GM10248 (cell line): ENCODE results near the gene THAP4.

Experiments used
- CTCF ChIA-PET: fragments of 300-600 bp; sonication (Branson Sonifier 250); formaldehyde crosslinking; extraction: SDS; loops from one replicate; lab custom pipeline; 2021; ENCODE audit warnings: antibody characterized with exemption; lab: Yijun Ruan, JAX
- POLR2A ChIA-PET: fragments of 350-650 bp; sonication (Branson Sonifier 250); formaldehyde crosslinking; extraction: SDS; loops from one replicate; lab custom pipeline; 2020; ENCODE audit warnings: antibody characterized with exemption; lab: Yijun Ruan, JAX
- DNase-seq: peaks from one replicate; pipeline ENCODE4 v3.0.0; 2012; ENCODE audit errors: extremely low spot score
- TF ChIP-seq, protein P1 (sequence below): IDR thresholded peaks from 2 replicates; pipeline ENCODE4 v1.5.1; 2012; ENCODE audit warnings: mild to moderate bottlenecking, low read depth; ENCODE audit errors: extremely low read depth, missing control alignments, control extremely low read depth

The THAP4 gene

GRCh38 chr2:241554610-241555322 is 82.2 kb downstream of the THAP4 start:
- ChIA-PET CTCF (no interaction called here), POLR2A (no interaction called here)
- TF ChIP-seq, protein P1, sequence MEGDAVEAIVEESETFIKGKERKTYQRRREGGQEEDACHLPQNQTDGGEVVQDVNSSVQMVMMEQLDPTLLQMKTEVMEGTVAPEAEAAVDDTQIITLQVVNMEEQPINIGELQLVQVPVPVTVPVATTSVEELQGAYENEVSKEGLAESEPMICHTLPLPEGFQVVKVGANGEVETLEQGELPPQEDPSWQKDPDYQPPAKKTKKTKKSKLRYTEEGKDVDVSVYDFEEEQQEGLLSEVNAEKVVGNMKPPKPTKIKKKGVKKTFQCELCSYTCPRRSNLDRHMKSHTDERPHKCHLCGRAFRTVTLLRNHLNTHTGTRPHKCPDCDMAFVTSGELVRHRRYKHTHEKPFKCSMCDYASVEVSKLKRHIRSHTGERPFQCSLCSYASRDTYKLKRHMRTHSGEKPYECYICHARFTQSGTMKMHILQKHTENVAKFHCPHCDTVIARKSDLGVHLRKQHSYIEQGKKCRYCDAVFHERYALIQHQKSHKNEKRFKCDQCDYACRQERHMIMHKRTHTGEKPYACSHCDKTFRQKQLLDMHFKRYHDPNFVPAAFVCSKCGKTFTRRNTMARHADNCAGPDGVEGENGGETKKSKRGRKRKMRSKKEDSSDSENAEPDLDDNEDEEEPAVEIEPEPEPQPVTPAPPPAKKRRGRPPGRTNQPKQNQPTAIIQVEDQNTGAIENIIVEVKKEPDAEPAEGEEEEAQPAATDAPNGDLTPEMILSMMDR, result no peak
- no peak for DNase-seq

GRCh38 chr2:241553981-241554380 is 83.0 kb downstream of the THAP4 start:
- ChIA-PET POLR2A (no interaction called here), CTCF (no interaction called here)
- TF ChIP-seq, protein P1, result no peak
- DNase-seq, result no peak

DNA sequence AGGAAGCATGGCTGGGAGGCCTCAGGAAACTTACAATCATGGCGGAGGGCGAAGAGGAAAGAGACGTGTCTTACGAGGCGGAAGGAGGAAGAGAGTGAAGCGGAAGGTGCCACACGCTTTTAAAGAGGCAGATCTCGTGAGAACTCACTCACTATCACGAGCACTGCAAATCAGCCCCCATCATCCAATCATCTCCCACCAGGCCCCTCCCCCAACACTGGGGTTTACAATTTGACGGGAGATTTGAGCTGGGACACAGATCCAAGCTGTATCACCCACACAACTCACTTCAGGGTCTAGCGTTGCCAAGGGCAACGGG is 83.5 kb downstream of the THAP4 start:
- DNase-seq, result no peak
- POLR2A ChIA-PET, result no interaction called here
- CTCF ChIA-PET, result no interaction called here
- TF ChIP-seq, protein P1, result no peak

DNA sequence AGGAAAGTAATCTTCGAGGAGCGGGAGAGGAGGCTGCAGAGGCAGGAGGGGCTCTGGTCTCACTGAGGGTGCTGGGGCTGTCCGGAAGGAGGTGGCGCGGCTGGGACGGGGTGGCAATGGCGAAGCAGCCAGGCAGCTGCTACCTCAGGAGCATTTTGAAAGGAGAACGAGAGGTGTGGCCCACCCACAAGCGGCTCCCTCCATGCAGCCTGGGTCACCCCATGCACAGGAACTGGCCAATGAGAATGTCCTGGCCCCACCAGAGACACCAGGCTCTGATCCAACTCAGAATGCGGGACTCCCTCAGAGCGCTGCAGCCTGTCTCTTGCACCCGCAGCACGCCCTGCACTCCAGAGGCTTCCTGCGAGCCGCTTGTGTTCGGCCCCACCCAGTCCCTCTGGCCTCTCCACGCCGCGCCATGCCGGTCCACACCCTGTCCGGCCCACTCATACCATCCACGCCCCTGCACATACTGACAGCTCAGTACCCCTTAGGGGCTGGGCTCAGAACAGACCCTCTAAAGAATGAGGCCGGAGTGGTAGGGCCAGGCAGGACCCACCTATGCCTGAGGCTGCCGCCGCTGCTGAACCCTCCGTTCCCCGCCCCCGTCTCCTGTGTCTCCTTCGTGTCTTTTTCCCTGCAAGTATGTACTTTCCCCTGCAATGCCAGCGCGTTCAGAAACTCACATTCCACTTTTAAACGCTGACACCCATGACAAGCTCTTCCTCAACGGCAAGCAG is 84.8 kb downstream of the THAP4 start:
- DNase-seq, result no peak
- POLR2A ChIA-PET, result interaction anchor here (0.5 kb wide), 1 partner anchor 354 kb away, joined by 7 read pairs; no protein-coding TSS in a partner anchor
- CTCF ChIA-PET, result no interaction called here
- TF ChIP-seq, protein P1, result no peak

DNA sequence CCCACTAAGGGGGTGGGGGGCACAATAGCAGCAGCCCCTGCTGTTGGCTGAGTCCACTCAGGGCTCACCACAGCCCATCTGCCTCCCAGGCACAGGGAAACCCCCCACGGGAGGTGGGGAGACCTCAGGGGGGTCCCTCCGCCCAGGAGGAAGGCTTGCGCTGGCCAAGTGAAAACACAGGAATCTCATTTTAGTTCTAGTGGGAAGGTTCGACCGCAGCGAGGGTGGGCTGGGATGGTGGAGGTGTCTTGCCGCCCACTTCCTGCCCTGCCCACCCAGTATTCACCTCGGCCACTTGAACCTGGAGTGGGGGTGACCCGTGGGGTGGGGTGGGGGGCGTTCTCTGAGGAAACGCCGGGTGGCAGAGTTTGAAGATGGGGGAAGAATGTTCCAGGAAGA is 85.4 kb downstream of the THAP4 start:
- no peak for DNase-seq
- CTCF ChIA-PET, result no interaction called here
- POLR2A ChIA-PET, result no interaction called here

DNA sequence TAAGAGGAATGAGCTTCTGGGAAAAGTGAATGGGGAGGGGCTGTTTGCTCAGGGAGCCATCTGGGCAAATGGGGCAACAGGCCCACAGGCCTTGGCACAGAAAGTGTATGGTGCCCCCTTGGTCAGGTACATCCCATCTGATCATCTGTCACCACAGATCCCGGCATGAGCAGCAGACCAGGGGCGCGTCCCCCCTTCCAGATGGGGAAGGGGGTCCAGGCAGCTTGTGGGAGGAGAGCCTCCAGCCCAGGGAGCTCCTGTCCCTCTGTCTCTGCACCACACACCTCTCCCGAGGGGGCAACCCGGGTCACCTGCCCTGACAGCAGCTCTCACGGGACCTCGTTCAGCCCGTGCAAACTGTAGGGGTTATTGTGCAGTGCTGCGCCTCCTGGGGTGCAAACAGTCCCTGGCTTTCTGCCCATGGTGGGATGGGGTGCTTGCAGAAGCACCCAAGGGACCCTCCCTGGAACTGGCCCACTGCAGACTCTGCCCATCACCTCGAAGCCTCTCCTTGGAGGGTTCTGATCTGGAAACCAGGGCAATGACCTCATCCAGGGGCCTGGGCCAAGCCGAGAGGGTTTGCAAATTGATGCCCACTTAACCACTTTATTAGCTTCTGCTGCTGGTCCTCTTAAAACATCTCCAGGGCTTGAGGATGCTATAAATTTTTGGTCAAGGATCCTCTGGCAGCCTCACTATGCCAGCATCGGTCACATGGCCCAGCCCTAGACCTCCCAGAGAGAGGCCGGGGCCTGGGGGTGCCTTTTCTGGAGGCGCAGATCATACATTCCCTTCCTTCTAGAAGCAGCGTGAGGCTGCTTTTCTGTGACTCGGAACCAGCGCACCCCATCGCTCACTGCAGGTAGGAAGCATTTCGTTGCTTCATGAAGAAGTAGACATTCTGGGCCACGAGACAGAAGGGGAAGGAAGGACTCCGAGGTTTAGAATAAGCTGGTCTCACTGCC is 86.1 kb downstream of the THAP4 start:
- TF ChIP-seq, protein P1, result no peak
- CTCF ChIA-PET, result no interaction called here
- no peak for DNase-seq
- POLR2A ChIA-PET, result no interaction called here

More for the DNA sequence above, 85.4 kb downstream of the THAP4 start:
- TF ChIP-seq, protein P1, result no peak
